Progenitor cell of endocrine pancreas (in vitro differentiated cells): ENCODE results near the gene TUBGCP6. TPM values are rescaled to one million over a fixed set of nuclear protein-coding genes. Genes with fewer than 3 reads are reported as not detected.
"Not testable (repeated sequence)": the region's sequence is repeated elsewhere in the genome, so short reads cannot be mapped to it uniquely, and the experiment has no call there.

Source experiments
- DNase-seq: peaks from one replicate; pipeline ENCODE4 v3.0.0; 2021; ENCODE audit warnings: low spot score; ENCODE audit not compliant: unreplicated experiment
- H3K27ac Mint-ChIP-seq: 2 replicates; pipeline ENCODE4 v1.8.0; 2021; ENCODE audit warnings: mild to moderate bottlenecking, moderate library complexity, mixed read lengths
- H3K27me3 Mint-ChIP-seq: 2 replicates; pipeline ENCODE4 v1.8.0; 2021; ENCODE audit warnings: mixed read lengths
- H3K36me3 Mint-ChIP-seq: 2 replicates; pipeline ENCODE4 v1.8.0; 2022; ENCODE audit warnings: mixed read lengths; ENCODE audit not compliant: insufficient read depth
- H3K4me1 Mint-ChIP-seq: 2 replicates; pipeline ENCODE4 v1.8.0; 2021; ENCODE audit warnings: low read depth, mixed read lengths
- H3K4me3 Mint-ChIP-seq: 2 replicates; pipeline ENCODE4 v1.8.0; 2021; ENCODE audit warnings: low read depth, mild to moderate bottlenecking, moderate library complexity, mixed read lengths
- H3K9me3 Mint-ChIP-seq: 2 replicates; pipeline ENCODE4 v1.8.0; 2021; ENCODE audit warnings: low read depth, mixed read lengths
- total RNA-seq: library from RNA; stranded (reverse); gene quantifications from 2 replicates; pipeline ENCODE4 v1.2.1, GENCODE V29; 2021
- TF ChIP-seq, protein P1 (sequence below): fragments of 200-600 bp; sonication (generic); IDR thresholded peaks from one replicate; pipeline ENCODE4 v1.5.0; 2021; ENCODE audit warnings: antibody characterized with exemption, mild to moderate bottlenecking; ENCODE audit not compliant: unreplicated experiment

TUBGCP6 gene
- total RNA-seq, 1 donor from 2014 or later: 70.9 TPM

DNA sequence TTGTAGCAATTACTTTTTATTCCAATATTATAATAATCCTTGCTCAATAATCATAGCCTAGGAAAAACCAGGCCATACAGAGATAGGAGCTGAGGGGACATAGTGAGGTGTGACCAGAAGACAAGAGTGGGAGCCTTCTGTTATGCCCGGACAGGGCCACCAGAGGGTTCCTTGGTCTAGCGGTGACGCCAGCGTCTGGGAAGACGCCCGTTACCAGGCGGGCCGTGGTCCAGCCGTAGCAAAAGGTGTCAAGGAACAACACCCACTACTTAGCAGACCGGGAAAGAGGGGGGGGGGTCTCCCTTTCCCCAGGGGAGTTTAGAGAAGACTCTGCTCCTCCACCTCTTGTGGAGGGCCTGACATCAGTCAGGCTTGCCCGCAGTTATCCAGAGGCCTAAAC is 28.5 kb upstream of the TUBGCP6 start:
- TF ChIP-seq, protein P1, sequence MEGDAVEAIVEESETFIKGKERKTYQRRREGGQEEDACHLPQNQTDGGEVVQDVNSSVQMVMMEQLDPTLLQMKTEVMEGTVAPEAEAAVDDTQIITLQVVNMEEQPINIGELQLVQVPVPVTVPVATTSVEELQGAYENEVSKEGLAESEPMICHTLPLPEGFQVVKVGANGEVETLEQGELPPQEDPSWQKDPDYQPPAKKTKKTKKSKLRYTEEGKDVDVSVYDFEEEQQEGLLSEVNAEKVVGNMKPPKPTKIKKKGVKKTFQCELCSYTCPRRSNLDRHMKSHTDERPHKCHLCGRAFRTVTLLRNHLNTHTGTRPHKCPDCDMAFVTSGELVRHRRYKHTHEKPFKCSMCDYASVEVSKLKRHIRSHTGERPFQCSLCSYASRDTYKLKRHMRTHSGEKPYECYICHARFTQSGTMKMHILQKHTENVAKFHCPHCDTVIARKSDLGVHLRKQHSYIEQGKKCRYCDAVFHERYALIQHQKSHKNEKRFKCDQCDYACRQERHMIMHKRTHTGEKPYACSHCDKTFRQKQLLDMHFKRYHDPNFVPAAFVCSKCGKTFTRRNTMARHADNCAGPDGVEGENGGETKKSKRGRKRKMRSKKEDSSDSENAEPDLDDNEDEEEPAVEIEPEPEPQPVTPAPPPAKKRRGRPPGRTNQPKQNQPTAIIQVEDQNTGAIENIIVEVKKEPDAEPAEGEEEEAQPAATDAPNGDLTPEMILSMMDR: peak; percentile 13
- H3K4me1 Mint-ChIP-seq, H3K36me3 Mint-ChIP-seq: not testable (repeated sequence)

DNA sequence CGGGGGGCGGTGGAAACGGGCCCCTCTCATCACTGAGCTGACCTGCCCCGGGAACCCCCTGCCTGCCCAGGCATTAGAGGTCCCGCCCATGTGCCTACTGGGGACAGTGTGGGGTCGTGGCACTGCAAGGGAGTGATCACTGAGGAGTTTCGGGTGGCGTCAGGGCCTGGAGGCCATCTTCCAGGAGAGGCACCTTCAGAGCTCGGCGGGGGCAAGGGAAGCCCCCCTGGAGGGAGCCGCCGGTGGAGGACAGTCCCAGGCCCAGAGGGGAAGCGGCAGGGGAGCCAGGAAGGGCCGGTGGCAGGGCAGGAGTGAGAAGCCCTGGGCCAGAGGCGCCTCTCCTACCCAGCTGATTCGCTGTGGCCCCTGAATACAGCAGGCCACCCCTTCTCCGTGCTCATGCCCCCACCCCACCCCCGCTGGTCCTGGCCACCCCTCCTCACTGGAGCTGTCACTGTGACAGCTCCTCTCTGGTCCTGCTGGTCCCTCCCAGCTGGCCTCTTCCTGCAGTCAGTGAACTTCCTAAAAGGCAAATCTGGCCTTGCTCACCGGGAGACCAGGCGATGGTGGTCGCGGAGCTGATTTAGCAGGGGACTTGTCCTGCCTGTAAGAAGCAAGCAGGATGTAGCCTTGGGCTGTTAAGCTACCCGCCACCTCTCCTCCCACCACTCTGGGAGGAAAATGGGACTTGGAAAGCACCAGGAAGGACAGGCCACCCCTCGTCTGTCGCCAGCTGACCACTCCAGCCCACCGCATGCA is 27.4 kb upstream of the TUBGCP6 start:
- Mint-ChIP-seq H3K36me3 (peaks cover 4% of the 10 kb centered on the region), H3K4me1 (no peaks in the 10 kb centered on the region), H3K27me3 (peaks cover 26% of the 10 kb centered on the region), H3K4me3 (no peak overlapping the region), H3K9me3 (no peaks in the 10 kb centered on the region), H3K27ac (no peak overlapping the region)
- DNase-seq: no peak
- TF ChIP-seq, protein P1: no peak

More for the DNA sequence above, 28.5 kb upstream of the TUBGCP6 start:
- not testable (repeated sequence) for H3K27ac Mint-ChIP-seq, DNase-seq, H3K9me3 Mint-ChIP-seq, H3K4me3 Mint-ChIP-seq
- peaks cover 21% of the 10 kb centered on the region for H3K27me3 Mint-ChIP-seq

DNA sequence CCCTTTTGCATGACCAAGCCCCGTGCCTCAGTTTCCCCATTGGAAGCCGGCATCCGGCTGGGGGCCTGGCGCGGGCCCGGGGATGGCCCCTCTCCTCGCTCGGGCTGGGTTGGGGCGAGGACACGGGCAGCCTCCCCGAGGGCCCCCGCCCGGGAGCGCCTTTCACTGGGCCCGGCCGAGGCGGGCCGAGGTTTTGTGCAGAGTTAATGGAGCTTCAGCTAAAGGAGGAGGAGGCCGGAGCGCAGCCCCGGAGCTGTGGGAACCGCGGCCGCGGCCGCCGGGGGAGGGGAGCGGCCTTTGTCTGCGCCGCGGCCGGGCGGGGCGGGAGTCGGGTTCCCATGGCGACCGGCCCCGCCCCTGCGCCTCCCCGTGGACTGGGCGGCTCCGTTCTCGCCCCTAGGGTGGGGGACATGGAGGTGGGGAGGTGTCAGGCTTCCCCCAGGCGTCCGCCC is 26.7 kb upstream of the TUBGCP6 start:
- Mint-ChIP-seq H3K9me3 (no peaks in the 10 kb centered on the region), H3K27ac (no peak overlapping the region), H3K4me1 (no peaks in the 10 kb centered on the region), H3K36me3 (peaks cover 2% of the 10 kb centered on the region), H3K27me3 (peaks cover 26% of the 10 kb centered on the region), H3K4me3 (no peak overlapping the region)
- TF ChIP-seq, protein P1: peak; percentile 20
- no peak for DNase-seq

DNA sequence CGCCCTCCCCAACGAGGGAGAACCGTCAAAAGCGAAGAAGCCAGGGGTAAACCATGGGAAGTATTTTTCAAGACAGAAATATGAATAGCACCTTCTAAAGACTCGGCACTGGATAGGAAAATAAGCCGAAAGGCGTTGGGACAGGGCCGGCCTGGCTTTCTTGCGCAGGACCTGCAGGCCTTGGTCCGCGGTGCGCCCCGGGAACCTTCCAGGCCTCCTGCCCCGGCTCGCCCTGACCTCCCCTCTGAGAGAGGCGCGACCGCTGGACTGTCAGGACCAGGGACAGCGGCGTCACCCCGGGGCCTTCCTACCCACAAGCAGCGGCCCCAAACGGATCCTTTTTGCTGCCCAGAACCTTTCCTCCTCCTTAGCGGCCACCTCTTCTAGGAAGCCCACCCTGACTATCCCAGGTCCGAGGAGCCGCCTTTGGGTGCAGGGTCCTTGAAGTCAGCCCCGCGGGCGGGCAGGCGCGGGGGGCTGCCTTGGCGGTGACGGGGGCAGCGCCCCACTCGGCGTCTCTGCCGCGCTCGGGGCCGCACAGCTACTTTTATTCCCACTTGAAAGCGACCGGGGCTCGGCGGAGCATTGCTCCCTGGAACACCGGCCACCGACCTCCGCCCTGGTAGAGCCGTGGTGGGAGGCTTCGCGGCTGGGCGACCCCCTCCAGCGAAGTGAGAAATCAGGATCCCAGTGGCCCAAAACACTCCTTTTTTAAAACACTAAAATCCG is 26.0 kb upstream of the TUBGCP6 start:
- Mint-ChIP-seq H3K4me1 (no peaks in the 10 kb centered on the region), H3K27me3 (peaks cover 33% of the 10 kb centered on the region), H3K36me3 (peaks cover 2% of the 10 kb centered on the region), H3K9me3 (no peaks in the 10 kb centered on the region), H3K4me3 (peak overlapping the region; percentile 21), H3K27ac (no peak overlapping the region)
- TF ChIP-seq, protein P1: no peak
- peak; percentile 86 for DNase-seq

DNA sequence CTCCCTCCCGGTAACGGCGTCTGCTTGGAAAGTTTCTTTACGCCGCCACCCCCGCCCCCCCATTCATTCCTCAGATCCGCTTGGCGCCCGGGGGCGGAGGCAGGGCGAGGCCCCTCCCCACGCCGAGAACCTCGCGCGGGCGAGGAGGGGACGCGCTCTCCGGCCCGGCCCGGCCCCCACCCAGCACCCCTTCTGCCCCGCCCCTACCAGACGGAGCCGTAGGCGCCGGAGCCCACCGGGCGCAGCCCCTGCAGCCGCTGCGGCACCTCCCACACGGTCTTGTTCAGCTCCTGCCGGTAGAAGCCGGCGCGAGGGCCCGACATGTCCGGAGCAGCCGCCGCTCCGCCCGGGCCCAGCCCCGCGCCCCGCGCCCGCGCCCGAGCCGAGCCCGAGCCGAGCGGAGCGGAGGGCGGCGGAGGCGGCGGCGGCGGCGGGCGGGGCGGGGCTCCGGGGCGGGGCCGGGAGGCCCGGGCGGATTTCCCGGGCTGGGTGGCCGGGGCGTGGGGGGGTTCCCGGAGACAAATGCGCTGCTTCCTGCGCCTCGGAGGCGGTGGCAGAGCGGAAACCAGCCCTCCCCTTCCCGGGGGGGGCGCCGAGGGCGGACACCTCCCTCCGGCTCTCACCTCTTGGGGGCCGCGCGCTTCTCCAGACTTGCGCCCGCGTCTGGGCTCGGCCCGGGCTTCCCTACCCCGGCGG is 25.3 kb upstream of the TUBGCP6 start, which contains the start of gene MAPK11:
Gene MAPK11 (minus strand): TSS at position 411 of the 696 bp plus-strand sequence. CDS start 88 bp downstream, at position 323.
- H3K9me3 Mint-ChIP-seq: no peaks in the 10 kb centered on the region
- DNase-seq: no peak
- no peaks in the 10 kb centered on the region for H3K4me1 Mint-ChIP-seq
- H3K27me3 Mint-ChIP-seq: peaks cover 35% of the 10 kb centered on the region
- H3K4me3 Mint-ChIP-seq: peak within 1 kb of the TSS; percentile 21
- no peak within 1 kb of the TSS for H3K27ac Mint-ChIP-seq
- peaks cover 1% of the 10 kb centered on the region for H3K36me3 Mint-ChIP-seq
- TF ChIP-seq, protein P1: no peak
